NCI-H2107 treated with DMSO at 0.1 percent for 48 hours (cell line): ENCODE data around the gene DOCK8.
"Not testable (repeated sequence)": the region's sequence is repeated elsewhere in the genome, so short reads cannot be mapped to it uniquely, and the experiment has no call there.

Experiments used
- DNase-seq: peaks from one replicate; lab custom pipeline; 2025; ENCODE audit not compliant: unreplicated experiment; lab: John Stamatoyannopoulos, UW

The DOCK8 gene

GRCh38 chr9:406886-407654 lies 192.4 kb downstream of the DOCK8 start:
- no peak for DNase-seq

GRCh38 chr9:409655-410054 lies 195.0 kb downstream of the DOCK8 start:
- not testable (repeated sequence) for DNase-seq

GRCh38 chr9:414595-414994 lies 199.9 kb downstream of the DOCK8 start:
- DNase-seq, result no peak

GRCh38 chr9:419571-420171 lies 205.0 kb downstream of the DOCK8 start:
- DNase-seq, result no peak

- no peak for DNase-seq
Observed at GRCh38 chr9:421896-422295, 207.2 kb downstream of the DOCK8 start.

- no peak for DNase-seq
Observed at GRCh38 chr9:426264-426663, 211.6 kb downstream of the DOCK8 start.

- DNase-seq, result no peak
Observed at GRCh38 chr9:426976-427375, 212.3 kb downstream of the DOCK8 start.

GRCh38 chr9:431701-432100 lies 217.0 kb downstream of the DOCK8 start:
- DNase-seq, result no peak

GRCh38 chr9:436482-436881 lies 221.8 kb downstream of the DOCK8 start:
- DNase-seq, result no peak

GRCh38 chr9:437066-437465 lies 222.4 kb downstream of the DOCK8 start:
- no peak for DNase-seq

GRCh38 chr9:437574-438001 lies 222.9 kb downstream of the DOCK8 start:
- no peak for DNase-seq

- DNase-seq, result no peak
Observed at GRCh38 chr9:438066-438465, 223.4 kb downstream of the DOCK8 start.

- no peak for DNase-seq
Observed at GRCh38 chr9:438961-439768, 224.5 kb downstream of the DOCK8 start.

- DNase-seq, result no peak
Observed at GRCh38 chr9:441126-441525, 226.5 kb downstream of the DOCK8 start.

- DNase-seq, result no peak
Observed at GRCh38 chr9:444528-444927, 229.9 kb downstream of the DOCK8 start.

- DNase-seq, result no peak
Observed at GRCh38 chr9:445033-445432, 230.4 kb downstream of the DOCK8 start.

- no peak for DNase-seq
Observed at GRCh38 chr9:446074-446699, 231.5 kb downstream of the DOCK8 start.

- no peak for DNase-seq
Observed at GRCh38 chr9:447230-448025, 232.8 kb downstream of the DOCK8 start.

GRCh38 chr9:450057-450456 lies 235.4 kb downstream of the DOCK8 start:
- no peak for DNase-seq

GRCh38 chr9:450561-450960 lies 235.9 kb downstream of the DOCK8 start:
- no peak for DNase-seq

GRCh38 chr9:453832-454231 lies 239.2 kb downstream of the DOCK8 start:
- no peak for DNase-seq
